Esophagus muscularis mucosa (tissue), 3 donors: ENCODE data around the gene SYNGR4.

Source experiments
- POLR2AphosphoS5 ChIP-seq, 2 donors: sonication (generic); formaldehyde crosslinking; IDR thresholded peaks; one replicate each; pipeline ENCODE4 v1.6.1; 2017; ENCODE audit warnings: antibody characterized with exemption in 2 of 2
- TF ChIP-seq, protein P1 (sequence below), 3 experiments: fragments of 200-600 bp in 2 of 3; fragments of 450-650 bp in 1 of 3; sonication (generic) in 2 of 3; IDR thresholded peaks; one replicate each; pipeline ENCODE4 v1.5.1; 2017 to 2019; ENCODE audit warnings: antibody characterized with exemption in 3 of 3, mild to moderate bottlenecking in 2 of 3, moderate library complexity in 1 of 3

DNA sequence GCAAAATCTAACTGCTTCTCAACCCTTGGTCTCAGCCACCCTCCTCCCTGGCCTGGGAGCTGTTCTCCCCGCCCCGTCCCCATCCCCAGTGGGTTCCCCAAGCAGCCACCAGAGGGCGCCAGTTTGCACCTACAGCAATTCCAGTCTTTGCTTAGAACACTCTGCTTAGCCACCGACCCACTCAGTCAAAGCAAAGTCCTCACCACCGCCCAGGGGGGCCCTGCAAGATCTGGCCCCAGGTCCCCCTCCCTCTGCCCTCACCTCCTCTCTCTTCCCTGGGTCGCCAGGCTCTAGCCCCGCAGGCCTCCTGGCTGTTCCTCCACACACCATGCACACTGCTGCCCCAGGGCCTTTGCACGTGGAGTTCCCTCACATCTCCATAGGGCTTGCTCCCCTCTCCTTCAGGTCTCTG lies 12.8 kb upstream of the SYNGR4 start:
- TF ChIP-seq, protein P1, sequence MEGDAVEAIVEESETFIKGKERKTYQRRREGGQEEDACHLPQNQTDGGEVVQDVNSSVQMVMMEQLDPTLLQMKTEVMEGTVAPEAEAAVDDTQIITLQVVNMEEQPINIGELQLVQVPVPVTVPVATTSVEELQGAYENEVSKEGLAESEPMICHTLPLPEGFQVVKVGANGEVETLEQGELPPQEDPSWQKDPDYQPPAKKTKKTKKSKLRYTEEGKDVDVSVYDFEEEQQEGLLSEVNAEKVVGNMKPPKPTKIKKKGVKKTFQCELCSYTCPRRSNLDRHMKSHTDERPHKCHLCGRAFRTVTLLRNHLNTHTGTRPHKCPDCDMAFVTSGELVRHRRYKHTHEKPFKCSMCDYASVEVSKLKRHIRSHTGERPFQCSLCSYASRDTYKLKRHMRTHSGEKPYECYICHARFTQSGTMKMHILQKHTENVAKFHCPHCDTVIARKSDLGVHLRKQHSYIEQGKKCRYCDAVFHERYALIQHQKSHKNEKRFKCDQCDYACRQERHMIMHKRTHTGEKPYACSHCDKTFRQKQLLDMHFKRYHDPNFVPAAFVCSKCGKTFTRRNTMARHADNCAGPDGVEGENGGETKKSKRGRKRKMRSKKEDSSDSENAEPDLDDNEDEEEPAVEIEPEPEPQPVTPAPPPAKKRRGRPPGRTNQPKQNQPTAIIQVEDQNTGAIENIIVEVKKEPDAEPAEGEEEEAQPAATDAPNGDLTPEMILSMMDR (IDR thresholded peaks at IDR 0.05) = peak; percentile 60 to 79 (median 61)
- no peak for TF ChIP-seq POLR2AphosphoS5 (IDR thresholded peaks at IDR 0.05)
